Mammary epithelial cell (primary cell): ENCODE data around the gene APOA4.

Source experiments
- EZH2 ChIP-seq: IDR thresholded peaks from 2 replicates; pipeline ENCODE4 v1.6.1; 2012; ENCODE audit warnings: low read length, inconsistent platforms, borderline replicate concordance
- TF ChIP-seq, protein P1 (sequence below), 2 donors: IDR thresholded peaks in 1 of 2; conservative IDR thresholded peaks in 1 of 2; 2 replicates each; pipeline ENCODE4 v1.5.1; 2011 to 2012; ENCODE audit warnings: inconsistent platforms in 2 of 2, low read length in 2 of 2, mild to moderate bottlenecking in 2 of 2, control low read depth in 1 of 2, low read depth in 1 of 2; ENCODE audit not compliant: insufficient read depth in 1 of 2; ENCODE audit errors: extremely low read depth in 1 of 2

DNA sequence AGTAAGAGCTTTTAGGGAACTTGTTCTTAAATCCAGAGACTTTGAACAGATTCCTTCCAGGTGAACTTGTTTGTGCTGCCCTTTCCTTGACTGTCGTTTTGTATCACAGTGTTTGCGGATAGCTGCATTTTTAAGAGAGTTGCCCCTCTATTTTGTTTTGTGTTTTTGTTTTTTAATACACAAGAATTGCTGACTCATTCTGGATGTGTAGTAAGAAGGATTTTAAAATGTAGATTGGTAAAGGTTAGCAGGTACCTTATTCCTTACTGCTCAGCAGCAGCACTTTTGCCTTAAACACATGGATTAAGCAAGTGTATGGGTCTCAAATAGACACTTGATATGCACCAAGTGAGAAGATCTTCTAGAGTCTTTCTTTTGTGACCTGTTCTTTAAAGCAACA lies 22.5 kb downstream of the APOA4 start:
- TF ChIP-seq, protein P1, sequence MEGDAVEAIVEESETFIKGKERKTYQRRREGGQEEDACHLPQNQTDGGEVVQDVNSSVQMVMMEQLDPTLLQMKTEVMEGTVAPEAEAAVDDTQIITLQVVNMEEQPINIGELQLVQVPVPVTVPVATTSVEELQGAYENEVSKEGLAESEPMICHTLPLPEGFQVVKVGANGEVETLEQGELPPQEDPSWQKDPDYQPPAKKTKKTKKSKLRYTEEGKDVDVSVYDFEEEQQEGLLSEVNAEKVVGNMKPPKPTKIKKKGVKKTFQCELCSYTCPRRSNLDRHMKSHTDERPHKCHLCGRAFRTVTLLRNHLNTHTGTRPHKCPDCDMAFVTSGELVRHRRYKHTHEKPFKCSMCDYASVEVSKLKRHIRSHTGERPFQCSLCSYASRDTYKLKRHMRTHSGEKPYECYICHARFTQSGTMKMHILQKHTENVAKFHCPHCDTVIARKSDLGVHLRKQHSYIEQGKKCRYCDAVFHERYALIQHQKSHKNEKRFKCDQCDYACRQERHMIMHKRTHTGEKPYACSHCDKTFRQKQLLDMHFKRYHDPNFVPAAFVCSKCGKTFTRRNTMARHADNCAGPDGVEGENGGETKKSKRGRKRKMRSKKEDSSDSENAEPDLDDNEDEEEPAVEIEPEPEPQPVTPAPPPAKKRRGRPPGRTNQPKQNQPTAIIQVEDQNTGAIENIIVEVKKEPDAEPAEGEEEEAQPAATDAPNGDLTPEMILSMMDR (conservative IDR thresholded peaks at IDR 0.05 in 1 of 2, IDR thresholded peaks at IDR 0.05 in 1 of 2; ENCODE audit: extremely low read depth in 1 of 2, insufficient read depth in 1 of 2, low read depth in 1 of 2, low read length in 2 of 2) = no peak
- no peak for TF ChIP-seq EZH2
